Motor neuron (in vitro differentiated cells): ENCODE results near the gene FGF1. TPM values are rescaled to one million over a fixed set of nuclear protein-coding genes. Genes with fewer than 3 reads are reported as not detected.
A peak's percentile ranks its signal among the peaks of the same experiment; 100 is the strongest.

ENCODE experiments used
- ATAC-seq, 8 experiments: fragments of 200-7000 bp; cut with Tn5 transposase; replicated peaks in 6 of 8; 2 replicates each; pipeline ENCODE4 v1.8.0; 2021; ENCODE audit warnings: mild to moderate bottlenecking in 8 of 8, moderate library complexity in 8 of 8
- H3K27ac ChIP-seq, 2 donors: fragments of 250-450 bp; sonication (Bioruptor Pico); 2 replicates each; pipeline ENCODE4 v1.9.0; 2021; ENCODE audit warnings: antibody characterized with exemption in 2 of 2, mild to moderate bottlenecking in 2 of 2, moderate library complexity in 1 of 2
- H3K4me1 ChIP-seq, 2 donors: fragments of 250-450 bp; sonication (Bioruptor Pico); replicated peaks in 1 of 2; 2 replicates each; pipeline ENCODE4 v1.6.1; 2021; ENCODE audit warnings: antibody characterized with exemption in 2 of 2, mild to moderate bottlenecking in 2 of 2, moderate library complexity in 1 of 2
- H3K4me3 ChIP-seq, 5 donors: fragments of 250-450 bp; sonication (Bioruptor Pico); 2 replicates each; pipeline ENCODE4 v1.9.0; 2021; ENCODE audit warnings: antibody characterized with exemption in 5 of 5, mild to moderate bottlenecking in 5 of 5, moderate library complexity in 4 of 5
- WGBS, 10 experiments: fragments of 450-650 bp; shearing (Covaris generic); methylation state at CpG; one replicate each; pipeline ENCODE4 v1.0.0; 2022; 5-methylcytosine and 5-hydroxymethylcytosine counted together
- in situ Hi-C, 9 experiments: fragments of 400-800 bp; cut with MboI; loops; one replicate each; pipeline ENCODE4 v1.15.0; 2021; ENCODE audit warnings: low sequenced_read_pairs in 9 of 9, low pct_unique_long_range_greater_than_20kb in 2 of 9; ENCODE audit not compliant: unreplicated experiment in 9 of 9
- total RNA-seq, 8 experiments: library from RNA; unstranded; fragments of 300-600 nt; gene quantifications; 2 replicates each; pipeline versions ENCODE4 v1.2.3 to v1.2.4, GENCODE V29; 2022

Gene FGF1
- total RNA-seq, 8 experiments from 2014 or later, result 0.23 to 80.3 (median 0.45) TPM

GRCh38 chr5:142572006-142572405 is 113.9 kb downstream of the FGF1 start:
- ATAC-seq, result no peak
- Histone ChIP-seq H3K27ac (no peak overlapping the region), H3K4me1 (peaks cover 13 to 14% of the 10 kb centered on the region in 2 donors), H3K4me3 (no peak overlapping the region)
- in situ Hi-C loops, result loop anchor here in 5 of 9 experiments (25.0 kb wide), 3 partner anchors 410 to 585 kb away; partner anchors contain the start of gene GNPDA1 (in 1 of the 5)
- WGBS, 10 experiments, result 67 to 100% (median 100%) methylated on average over 1 to 4 of the region's 4 CpGs; no CpG with 5 or more reads in 3 of the 10 experiments

DNA sequence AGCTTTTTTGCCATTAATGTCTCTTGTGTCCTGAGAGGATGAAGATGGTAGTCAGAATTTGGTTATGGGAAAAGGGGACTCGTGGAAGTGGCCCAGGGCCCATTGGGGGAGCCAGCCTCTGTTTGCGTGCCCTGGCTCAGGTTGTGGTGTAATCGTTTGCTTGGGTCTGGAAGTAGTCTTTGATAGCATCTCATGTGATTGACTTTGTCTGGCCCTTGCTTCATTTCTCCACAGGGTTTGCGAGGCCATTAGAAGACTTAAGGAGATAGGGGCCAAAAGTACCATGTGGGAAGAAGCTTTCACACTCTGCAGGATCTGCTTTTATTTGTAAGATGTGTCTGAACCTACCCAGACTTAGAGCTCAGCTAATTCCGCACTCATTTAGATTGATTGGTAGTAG is 114.5 kb downstream of the FGF1 start:
- in situ Hi-C loops, result loop anchor here in 5 of 9 experiments (25.0 kb wide), 3 partner anchors 409 to 584 kb away; partner anchors contain the start of gene GNPDA1 (in 1 of the 5)
- no peak overlapping the region for H3K27ac ChIP-seq
- ATAC-seq, result no peak
- peaks cover 13 to 14% of the 10 kb centered on the region in 2 donors for H3K4me1 ChIP-seq
- 17 to 100% (median 83%) methylated on average over 1 to 4 of the region's 5 CpGs; no CpG with 5 or more reads in 1 of the 10 experiments for WGBS, 10 experiments
- no peak overlapping the region for H3K4me3 ChIP-seq

DNA sequence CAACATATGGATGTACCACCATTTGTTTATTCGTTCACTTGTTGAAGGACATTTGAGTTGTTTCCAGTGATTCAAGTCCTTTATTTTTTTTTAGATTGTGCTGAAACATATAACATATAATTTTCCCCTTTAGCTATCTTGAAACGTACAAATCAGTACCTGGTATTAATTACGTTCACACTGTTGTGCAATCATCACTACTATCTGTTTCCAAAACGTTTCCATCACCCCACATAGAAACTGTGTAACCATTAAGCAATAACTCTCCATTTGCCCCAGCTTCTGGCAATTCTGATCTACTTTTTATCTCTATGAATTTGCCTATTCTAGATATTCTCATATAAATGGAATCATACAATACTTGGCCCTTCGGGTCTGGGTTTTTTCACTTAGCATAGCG is 116.0 kb downstream of the FGF1 start:
- Histone ChIP-seq H3K27ac (no peak overlapping the region), H3K4me1 (peaks cover 13 to 14% of the 10 kb centered on the region in 2 donors), H3K4me3 (no peak overlapping the region)
- in situ Hi-C loops, result loop anchor here in 5 of 9 experiments (25.0 kb wide), 3 partner anchors 408 to 583 kb away; partner anchors contain the start of gene GNPDA1 (in 1 of the 5)
- 64 to 94% (median 89%) methylated on average over 4 to 6 of the region's 6 CpGs for WGBS, 10 experiments
- ATAC-seq, result no peak

DNA sequence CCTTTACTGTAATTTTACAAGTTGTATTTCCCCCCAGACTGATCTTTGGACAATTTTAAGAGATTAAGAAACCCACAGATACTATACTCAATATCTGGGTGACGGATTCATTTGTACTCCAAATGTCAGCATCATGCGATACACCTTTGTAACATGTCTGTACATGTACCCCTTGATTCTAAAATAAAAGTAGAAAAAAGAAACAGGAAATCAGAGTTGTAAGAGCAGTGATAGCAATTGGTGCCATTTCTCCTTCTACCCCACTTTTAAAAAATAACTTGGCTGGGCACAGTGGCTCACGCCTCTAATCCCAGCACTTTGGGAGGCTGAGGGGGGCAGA is 116.9 kb downstream of the FGF1 start:
- in situ Hi-C loops, result loop anchor here in 5 of 9 experiments (25.0 kb wide), 3 partner anchors 407 to 582 kb away; partner anchors contain the start of gene GNPDA1 (in 1 of the 5)
- Histone ChIP-seq H3K4me3 (no peak overlapping the region), H3K4me1 (peaks cover 13 to 14% of the 10 kb centered on the region in 2 donors), H3K27ac (no peak overlapping the region)
- no peak for ATAC-seq
- 75 to 100% (median 92%) methylated on average over 1 to 3 of the region's 3 CpGs; no CpG with 5 or more reads in 1 of the 10 experiments for WGBS, 10 experiments

DNA sequence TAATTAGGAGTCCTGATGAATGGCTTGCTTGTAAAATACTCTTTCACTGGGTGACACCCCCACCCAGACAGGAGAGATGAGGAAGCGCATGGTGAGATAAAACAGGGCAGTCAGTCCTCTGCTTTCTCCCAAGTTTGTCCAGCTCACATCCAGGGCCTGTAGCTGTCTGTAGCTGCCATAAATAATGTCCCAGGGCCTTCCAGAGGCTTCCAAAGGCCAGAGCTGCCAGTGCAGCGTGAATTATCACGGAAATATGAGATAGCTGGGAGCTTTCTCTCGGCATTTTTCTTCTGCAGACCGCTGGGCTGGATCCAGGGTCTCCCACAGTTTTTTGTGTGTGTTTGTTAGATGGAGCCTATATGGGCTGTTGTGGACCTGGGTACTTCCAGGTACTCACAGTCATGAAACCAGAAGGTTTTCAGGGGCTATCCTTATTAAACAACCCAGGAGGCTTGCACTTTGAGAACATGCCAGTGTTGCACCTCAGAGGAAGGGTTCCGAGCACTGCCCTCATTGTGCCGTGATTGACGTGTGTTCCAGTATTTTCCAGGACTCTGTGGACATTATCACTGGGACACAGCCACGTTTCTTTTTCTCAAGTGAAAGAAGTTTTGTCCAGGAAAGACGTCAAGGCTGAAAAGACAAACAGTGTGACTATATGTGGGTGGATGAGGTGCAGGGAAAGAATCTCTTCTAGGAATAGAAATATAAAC is 117.5 kb downstream of the FGF1 start:
- in situ Hi-C loops, result loop anchor here in 5 of 9 experiments (25.0 kb wide), 3 partner anchors 406 to 581 kb away; partner anchors contain the start of gene GNPDA1 (in 1 of the 5)
- Histone ChIP-seq H3K4me3 (no peak overlapping the region), H3K4me1 (peaks cover 13 to 14% of the 10 kb centered on the region in 2 donors), H3K27ac (peak overlapping the region in 1 of 2 donors; percentile 49)
- 40 to 84% (median 62%) methylated on average over 1 to 8 of the region's 10 CpGs; no CpG with 5 or more reads in 1 of the 10 experiments for WGBS, 10 experiments
- peak in 5 of 8 experiments; percentile 70 to 98 (median 95) for ATAC-seq

GRCh38 chr5:142561486-142562097 is 124.3 kb downstream of the FGF1 start:
- in situ Hi-C loops, result loop anchor here in 5 of 9 experiments (25.0 kb wide), 3 partner anchors 399 to 574 kb away; partner anchors contain the start of gene GNPDA1 (in 1 of the 5)
- no peak for ATAC-seq
- no peak overlapping the region for H3K27ac ChIP-seq
- no peak overlapping the region for H3K4me3 ChIP-seq
- no peaks in the 10 kb centered on the region for H3K4me1 ChIP-seq
- WGBS, 10 experiments, result 30 to 100% (median 77%) methylated on average over 1 to 7 of the region's 7 CpGs

- no peaks in the 10 kb centered on the region for H3K4me1 ChIP-seq
- in situ Hi-C loops, result loop anchor here in 5 of 9 experiments (25.0 kb wide), 3 partner anchors 399 to 574 kb away; partner anchors contain the start of gene GNPDA1 (in 1 of the 5)
- WGBS, 10 experiments, result 40 to 100% (median 89%) methylated on average over 1 to 2 of the region's 2 CpGs; no CpG with 5 or more reads in 4 of the 10 experiments
- no peak overlapping the region for H3K4me3 ChIP-seq
- no peak for ATAC-seq
- H3K27ac ChIP-seq, result no peak overlapping the region
These were observed 124.9 kb downstream of the FGF1 start for GRCh38 chr5:142561029-142561428.

GRCh38 chr5:142552107-142552506 is 133.8 kb downstream of the FGF1 start:
- Histone ChIP-seq H3K27ac (no peak overlapping the region), H3K4me3 (no peak overlapping the region), H3K4me1 (peaks cover 15 to 22% of the 10 kb centered on the region in 2 donors)
- WGBS, 10 experiments, result 10 to 86% (median 69%) methylated on average over 3 to 6 of the region's 6 CpGs
- ATAC-seq, result no peak
- in situ Hi-C loops, result loop anchor here in 6 of 9 experiments (10.0 to 25.0 kb wide), 4 partner anchors 390 to 565 kb away; partner anchors contain the start of gene GNPDA1 (in 1 of the 6)

GRCh38 chr5:142551338-142552067 is 134.4 kb downstream of the FGF1 start:
- peaks cover 15 to 22% of the 10 kb centered on the region in 2 donors for H3K4me1 ChIP-seq
- peak overlapping the region; percentile 9 to 17 (median 15) for H3K4me3 ChIP-seq
- in situ Hi-C loops, result loop anchor here in 6 of 9 experiments (10.0 to 25.0 kb wide), 4 partner anchors 389 to 564 kb away; partner anchors contain the start of gene GNPDA1 (in 1 of the 6)
- 0 to 75% (median 35%) methylated on average over 2 to 10 of the region's 31 CpGs; no CpG with 5 or more reads in 3 of the 10 experiments for WGBS, 10 experiments
- peak in 7 of 8 experiments; percentile 11 to 68 (median 47) for ATAC-seq
- H3K27ac ChIP-seq, result peak overlapping the region in 1 of 2 donors; percentile 44

DNA sequence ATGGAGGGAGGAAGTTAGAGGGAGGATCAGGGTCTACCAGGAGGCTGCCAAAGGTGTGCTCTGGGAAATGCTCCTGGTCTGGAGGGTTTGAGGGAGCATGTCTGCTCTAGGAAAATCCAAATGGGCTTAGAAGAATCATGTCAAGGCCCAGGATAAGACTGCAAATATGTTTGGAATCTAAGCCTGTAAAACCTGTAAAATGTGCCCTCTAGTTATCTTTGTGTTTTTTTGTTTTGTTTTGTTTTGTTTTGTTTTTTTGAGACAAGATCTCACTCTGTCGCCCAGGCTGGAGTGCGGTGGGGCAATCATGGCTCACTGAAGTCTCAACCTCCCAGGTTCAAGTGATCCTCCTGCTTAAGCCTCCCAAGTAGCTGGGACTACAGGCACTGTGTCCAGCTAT is 135.4 kb downstream of the FGF1 start:
- in situ Hi-C loops, result loop anchor here in 6 of 9 experiments (10.0 to 25.0 kb wide), 4 partner anchors 388 to 563 kb away; partner anchors contain the start of gene GNPDA1 (in 1 of the 6)
- Histone ChIP-seq H3K4me3 (no peak overlapping the region), H3K4me1 (peaks cover 15 to 22% of the 10 kb centered on the region in 2 donors), H3K27ac (no peak overlapping the region)
- ATAC-seq, result no peak
- WGBS, 10 experiments, result 79 to 100% (median 100%) methylated on average over 1 to 2 of the region's 2 CpGs; no CpG with 5 or more reads in 2 of the 10 experiments

DNA sequence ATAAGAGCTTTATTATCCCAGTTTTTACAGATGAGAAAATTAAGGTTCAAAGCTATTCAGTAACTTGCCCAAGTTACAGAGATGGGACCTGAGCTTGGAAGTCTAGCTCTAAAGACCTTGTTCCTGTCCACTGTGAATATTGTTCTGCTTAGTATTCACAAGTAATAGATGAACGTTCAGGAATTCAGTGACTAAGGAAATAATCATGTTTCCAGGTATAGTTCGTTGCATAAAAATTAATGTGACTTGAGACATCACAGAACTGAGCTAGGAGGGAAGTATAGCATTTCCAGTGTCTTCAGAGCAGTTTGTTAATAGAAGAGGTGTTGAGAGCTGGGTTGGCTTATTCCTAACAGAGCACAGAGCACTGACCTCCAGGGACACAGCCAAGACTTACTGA is 136.1 kb downstream of the FGF1 start:
- ATAC-seq, result no peak
- Histone ChIP-seq H3K4me3 (no peak overlapping the region), H3K27ac (no peak overlapping the region), H3K4me1 (peaks cover 15 to 22% of the 10 kb centered on the region in 2 donors)
- in situ Hi-C loops, result loop anchor here in 6 of 9 experiments (10.0 to 25.0 kb wide), 6 partner anchors 213 to 563 kb away; partner anchors contain the start of genes GNPDA1 (in 1 of the 6) and SPRY4 (in 1 of the 6)
- 25 to 88% (median 74%) methylated on average over 1 to 2 of the region's 2 CpGs; no CpG with 5 or more reads in 3 of the 10 experiments for WGBS, 10 experiments
